Gastroesophageal sphincter (tissue), 4 donors: ENCODE results near the gene CELF2. TPM values are rescaled to one million over a fixed set of nuclear protein-coding genes. Genes with fewer than 3 reads are reported as not detected.

ENCODE experiments used
- ATAC-seq: fragments of 150-250 bp; one replicate; pipeline ENCODE4 v1.9.1; 2016; ENCODE audit warnings: mild to moderate bottlenecking, moderate library complexity
- H3K27ac ChIP-seq, 4 donors: fragments of 200-600 bp; sonication (generic) in 3 of 4; 1 replicate in 3 of 4; 2 replicates in 1 of 4; pipeline ENCODE4 v1.5.1; 2016 to 2019
- H3K27me3 ChIP-seq: fragments of 200-600 bp; sonication (generic); one replicate; pipeline ENCODE4 v1.5.1; 2019
- H3K36me3 ChIP-seq, 2 donors: fragments of 200-600 bp; sonication (generic); one replicate each; pipeline ENCODE4 v1.5.1; 2019; ENCODE audit warnings: control low read depth in 1 of 2
- H3K4me1 ChIP-seq, 3 donors: fragments of 200-600 bp; sonication (generic); 1 replicate in 2 of 3; 2 replicates in 1 of 3; pipeline ENCODE4 v1.5.1; 2016 to 2019; ENCODE audit warnings: control low read depth in 2 of 3
- H3K4me3 ChIP-seq, 2 donors: fragments of 200-600 bp; sonication (generic); one replicate each; pipeline ENCODE4 v1.5.1; 2019; ENCODE audit warnings: mild to moderate bottlenecking in 1 of 2, moderate library complexity in 1 of 2
- H3K9me3 ChIP-seq, 3 donors: fragments of 200-600 bp; sonication (generic); one replicate each; pipeline ENCODE4 v1.5.1; 2017 to 2019; ENCODE audit warnings: control low read depth in 2 of 3
- EP300 ChIP-seq: sonication (generic); formaldehyde crosslinking; IDR thresholded peaks from one replicate; pipeline ENCODE4 v1.6.1; 2017; ENCODE audit warnings: antibody characterized with exemption, mild to moderate bottlenecking
- POLR2A ChIP-seq, 2 donors: fragments of 450-650 bp; IDR thresholded peaks; one replicate each; pipeline ENCODE4 v1.6.1; 2017; ENCODE audit warnings: antibody characterized with exemption in 2 of 2, mild to moderate bottlenecking in 2 of 2, moderate library complexity in 1 of 2
- POLR2AphosphoS5 ChIP-seq: sonication (generic); formaldehyde crosslinking; IDR thresholded peaks from one replicate; pipeline ENCODE4 v1.6.1; 2017; ENCODE audit warnings: antibody characterized with exemption
- WGBS, 2 donors: methylation state at CpG; one replicate each; pipeline ENCODE4 v1.1.5; 2018; ENCODE audit warnings: low coverage in 1 of 2; 5-methylcytosine and 5-hydroxymethylcytosine counted together
- total RNA-seq, 4 donors: library from RNA; depleted of rRNA; stranded (reverse); fragments of >200 nt; gene quantifications; one replicate each; pipeline ENCODE4 v1.1.0, GENCODE V29; 2016
- TF ChIP-seq, protein P1 (sequence below), 4 experiments: fragments of 200-600 bp in 2 of 4; fragments of 450-650 bp in 2 of 4; sonication (generic) in 1 of 4; IDR thresholded peaks; one replicate each; pipeline ENCODE4 v1.5.1; 2017 to 2019; ENCODE audit warnings: antibody characterized with exemption in 4 of 4, mild to moderate bottlenecking in 2 of 4, moderate library complexity in 2 of 4

Gene CELF2
- total RNA-seq, 4 donors from 2014 or later, result 82.4 to 122 (median 110) TPM

DNA sequence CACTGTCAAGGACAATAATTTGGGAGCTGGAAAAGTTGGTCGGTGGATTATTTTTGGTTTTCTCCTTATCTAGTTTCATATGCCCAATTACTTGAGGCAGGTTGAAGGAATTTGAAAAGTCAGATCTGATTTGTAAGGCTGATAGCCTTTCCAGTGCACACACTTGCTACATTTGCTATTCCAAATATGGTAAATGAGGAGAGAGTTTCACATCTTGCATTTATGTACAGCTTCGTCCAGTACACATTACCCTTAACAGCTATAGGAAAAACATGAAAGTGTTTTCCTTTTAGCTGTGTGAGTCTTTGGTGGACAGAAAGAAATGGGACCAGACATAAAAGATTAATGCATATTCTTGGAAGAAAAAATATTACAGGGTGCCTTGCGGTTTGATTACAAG, 201.8 kb downstream of the CELF2 start:
- peaks cover 0 to 55% (median 3%) of the 10 kb centered on the region in 3 donors for H3K4me1 ChIP-seq
- TF ChIP-seq POLR2A (IDR thresholded peaks at IDR 0.05), result no peak
- TF ChIP-seq, protein P1, sequence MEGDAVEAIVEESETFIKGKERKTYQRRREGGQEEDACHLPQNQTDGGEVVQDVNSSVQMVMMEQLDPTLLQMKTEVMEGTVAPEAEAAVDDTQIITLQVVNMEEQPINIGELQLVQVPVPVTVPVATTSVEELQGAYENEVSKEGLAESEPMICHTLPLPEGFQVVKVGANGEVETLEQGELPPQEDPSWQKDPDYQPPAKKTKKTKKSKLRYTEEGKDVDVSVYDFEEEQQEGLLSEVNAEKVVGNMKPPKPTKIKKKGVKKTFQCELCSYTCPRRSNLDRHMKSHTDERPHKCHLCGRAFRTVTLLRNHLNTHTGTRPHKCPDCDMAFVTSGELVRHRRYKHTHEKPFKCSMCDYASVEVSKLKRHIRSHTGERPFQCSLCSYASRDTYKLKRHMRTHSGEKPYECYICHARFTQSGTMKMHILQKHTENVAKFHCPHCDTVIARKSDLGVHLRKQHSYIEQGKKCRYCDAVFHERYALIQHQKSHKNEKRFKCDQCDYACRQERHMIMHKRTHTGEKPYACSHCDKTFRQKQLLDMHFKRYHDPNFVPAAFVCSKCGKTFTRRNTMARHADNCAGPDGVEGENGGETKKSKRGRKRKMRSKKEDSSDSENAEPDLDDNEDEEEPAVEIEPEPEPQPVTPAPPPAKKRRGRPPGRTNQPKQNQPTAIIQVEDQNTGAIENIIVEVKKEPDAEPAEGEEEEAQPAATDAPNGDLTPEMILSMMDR (IDR thresholded peaks at IDR 0.05), result no peak
- no peak for TF ChIP-seq POLR2AphosphoS5
- TF ChIP-seq EP300, result no peak
- H3K36me3 ChIP-seq, result peaks cover 0 to 45% of the 10 kb centered on the region in 2 donors
- no peaks in the 10 kb centered on the region for H3K9me3 ChIP-seq
- no peak overlapping the region for H3K27ac ChIP-seq
- no peak for ATAC-seq
- 69 to 81% methylated on average over 3 of the region's 3 CpGs for WGBS, 2 donors
- no peaks in the 10 kb centered on the region for H3K27me3 ChIP-seq
- H3K4me3 ChIP-seq, result no peak overlapping the region

DNA sequence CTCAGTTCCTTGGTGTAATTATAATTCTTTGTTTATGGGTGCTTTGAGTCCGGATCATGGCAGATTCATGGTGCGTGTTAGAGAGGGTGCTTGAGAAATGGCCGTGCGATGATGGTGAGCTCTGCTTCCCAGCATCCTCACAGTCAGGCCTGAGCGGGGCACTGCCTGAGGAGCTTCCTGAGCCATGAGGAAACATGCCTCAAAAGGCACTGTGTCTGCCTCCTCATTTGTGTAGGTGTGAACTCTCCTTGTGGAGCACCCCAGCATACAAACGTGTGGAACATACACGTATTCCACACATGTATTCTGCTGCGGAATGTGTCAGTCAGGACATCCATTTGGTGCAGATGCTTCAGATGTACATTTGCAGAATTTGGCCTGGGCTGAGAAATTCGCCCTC, 205.4 kb downstream of the CELF2 start:
- Histone ChIP-seq H3K9me3 (no peaks in the 10 kb centered on the region), H3K27ac (no peak overlapping the region), H3K27me3 (no peaks in the 10 kb centered on the region), H3K4me3 (no peak overlapping the region), H3K36me3 (peaks cover 0 to 53% of the 10 kb centered on the region in 2 donors), H3K4me1 (peaks cover 0 to 65% (median 0%) of the 10 kb centered on the region in 3 donors)
- no peak for ATAC-seq
- 81 to 90% methylated on average over 2 to 6 of the region's 9 CpGs for WGBS, 2 donors
- TF ChIP-seq POLR2AphosphoS5, result no peak
- no peak for TF ChIP-seq EP300
- no peak for TF ChIP-seq POLR2A (IDR thresholded peaks at IDR 0.05)
- TF ChIP-seq, protein P1 (IDR thresholded peaks at IDR 0.05), result no peak

DNA sequence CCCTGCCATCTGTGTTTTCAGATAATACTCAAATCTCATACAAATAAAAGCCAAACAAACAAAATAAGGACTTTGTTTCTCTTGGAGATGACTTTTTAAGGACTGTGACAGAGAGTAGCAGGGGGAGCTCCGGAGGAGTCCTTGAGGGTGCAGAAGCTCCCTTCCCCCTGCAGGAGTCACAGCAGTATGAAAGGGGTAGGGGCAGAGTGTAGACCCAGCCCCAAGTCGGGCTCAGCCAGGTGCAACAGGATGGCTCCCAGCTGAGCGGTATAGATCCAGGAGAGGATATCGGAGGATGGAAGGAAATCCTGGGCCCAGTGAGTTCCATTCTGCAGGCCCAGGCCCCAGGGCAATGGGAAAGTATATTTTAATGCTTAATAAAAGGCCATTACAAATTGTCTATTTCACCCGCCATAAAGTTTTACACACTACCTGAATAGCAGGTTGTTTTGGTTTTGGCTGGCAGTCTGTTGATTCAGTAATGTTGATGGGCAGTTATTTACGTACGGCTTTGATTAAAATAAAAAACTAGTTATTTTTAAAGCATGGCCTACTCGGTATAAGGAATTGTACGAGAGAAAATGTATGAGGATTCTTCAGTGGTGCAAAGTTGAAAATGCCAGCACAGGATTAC, 206.0 kb downstream of the CELF2 start:
- Histone ChIP-seq H3K9me3 (no peaks in the 10 kb centered on the region), H3K36me3 (peaks cover 0 to 52% of the 10 kb centered on the region in 2 donors), H3K4me3 (no peak overlapping the region), H3K4me1 (peaks cover 0 to 61% (median 0%) of the 10 kb centered on the region in 3 donors), H3K27me3 (no peaks in the 10 kb centered on the region), H3K27ac (no peak overlapping the region)
- ATAC-seq, result no peak
- 89 to 91% methylated on average over 5 to 8 of the region's 9 CpGs for WGBS, 2 donors
- TF ChIP-seq, protein P1 (IDR thresholded peaks at IDR 0.05), result no peak
- TF ChIP-seq POLR2AphosphoS5 (no peak), EP300 (no peak), POLR2A (IDR thresholded peaks at IDR 0.05) (no peak)

DNA sequence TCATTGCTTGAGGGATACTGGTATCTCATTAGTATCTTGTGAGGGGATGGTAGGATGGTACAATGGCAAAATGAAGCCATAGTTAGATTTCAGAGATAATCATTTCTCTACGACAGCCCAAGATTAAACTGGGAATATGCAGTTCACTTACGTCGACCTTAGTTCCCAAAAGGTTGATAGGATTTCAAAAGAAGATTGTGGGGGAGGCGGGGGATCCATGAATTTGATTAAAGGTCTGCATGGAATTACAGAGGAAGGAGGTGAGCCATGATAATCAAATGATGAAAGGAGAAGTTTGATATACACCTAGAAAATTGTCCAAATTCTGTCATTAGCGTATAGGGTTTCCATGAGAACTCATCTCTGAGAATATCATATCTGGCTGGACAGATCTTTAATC, 206.6 kb downstream of the CELF2 start:
- ATAC-seq, result no peak
- peaks cover 0 to 54% (median 0%) of the 10 kb centered on the region in 3 donors for H3K4me1 ChIP-seq
- no peak overlapping the region for H3K4me3 ChIP-seq
- H3K27me3 ChIP-seq, result no peaks in the 10 kb centered on the region
- peaks cover 0 to 55% of the 10 kb centered on the region in 2 donors for H3K36me3 ChIP-seq
- TF ChIP-seq POLR2AphosphoS5 (no peak), POLR2A (IDR thresholded peaks at IDR 0.05) (no peak), EP300 (no peak)
- TF ChIP-seq, protein P1 (IDR thresholded peaks at IDR 0.05), result no peak
- no peak overlapping the region for H3K27ac ChIP-seq
- WGBS, 2 donors, result 96% methylated on average over 4 to 5 of the region's 5 CpGs
- H3K9me3 ChIP-seq, result no peaks in the 10 kb centered on the region

DNA sequence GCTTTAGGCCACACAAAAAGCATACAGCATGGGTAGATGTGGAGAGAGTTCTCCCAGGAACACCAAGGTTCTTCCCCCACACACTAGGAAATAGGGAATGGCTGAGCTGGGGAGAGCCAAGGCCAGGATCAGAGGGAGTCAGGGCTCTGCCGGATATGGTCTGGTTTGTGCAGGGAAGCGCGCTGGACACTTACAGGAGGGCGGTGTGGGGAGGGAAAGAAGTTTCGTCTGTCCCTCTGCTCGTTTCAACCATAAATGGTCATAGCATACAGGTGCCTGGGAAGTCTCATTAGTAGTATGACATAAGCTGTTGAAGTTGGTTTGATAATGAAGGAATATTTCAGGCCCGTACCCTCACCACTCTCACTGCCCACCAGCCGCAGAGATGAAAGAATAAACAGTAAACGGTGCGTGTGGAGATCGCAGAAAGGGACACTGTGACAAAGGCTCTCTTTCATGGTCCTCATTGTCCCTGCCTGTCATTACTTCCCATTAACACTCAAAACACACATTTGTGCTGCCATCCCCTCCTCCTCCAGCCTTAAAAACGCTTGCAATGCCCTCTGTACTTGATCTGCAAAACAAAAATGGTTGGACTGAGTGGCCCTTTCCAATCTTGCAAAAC, 207.2 kb downstream of the CELF2 start:
- H3K27ac ChIP-seq, result no peak overlapping the region
- TF ChIP-seq, protein P1 (IDR thresholded peaks at IDR 0.05), result no peak
- TF ChIP-seq EP300 (no peak), POLR2A (IDR thresholded peaks at IDR 0.05) (no peak), POLR2AphosphoS5 (no peak)
- WGBS, 2 donors, result 66 to 78% methylated on average over 4 to 12 of the region's 12 CpGs
- H3K9me3 ChIP-seq, result no peaks in the 10 kb centered on the region
- H3K36me3 ChIP-seq, result peaks cover 0 to 59% of the 10 kb centered on the region in 2 donors
- peaks cover 0 to 54% (median 0%) of the 10 kb centered on the region in 3 donors for H3K4me1 ChIP-seq
- no peaks in the 10 kb centered on the region for H3K27me3 ChIP-seq
- no peak overlapping the region for H3K4me3 ChIP-seq
- no peak for ATAC-seq
